Transverse colon (tissue), 4 donors: Measurements from ENCODE around the gene LAMC1. TPM values are rescaled to one million over a fixed set of nuclear protein-coding genes. Genes with fewer than 3 reads are reported as not detected.

Experiments
- DNase-seq: peaks from one replicate; pipeline ENCODE4 v3.0.0-alpha.2; 2019
- H3K27ac ChIP-seq, 4 donors: fragments of 200-600 bp; sonication (generic); 2 replicates each; pipeline ENCODE4 v1.5.1; 2016 to 2018; ENCODE audit warnings: inconsistent platforms in 4 of 4
- H3K27me3 ChIP-seq: fragments of 200-600 bp; sonication (generic); 2 replicates; pipeline ENCODE4 v1.5.1; 2017; ENCODE audit warnings: inconsistent platforms
- H3K36me3 ChIP-seq, 4 donors: fragments of 200-600 bp; sonication (generic); 2 replicates each; pipeline ENCODE4 v1.5.1; 2017 to 2019; ENCODE audit warnings: inconsistent platforms in 4 of 4
- H3K4me1 ChIP-seq, 4 donors: fragments of 200-600 bp; sonication (generic); 2 replicates each; pipeline ENCODE4 v1.5.1; 2017 to 2020; ENCODE audit warnings: inconsistent platforms in 4 of 4
- H3K4me3 ChIP-seq, 4 donors: fragments of 200-600 bp; sonication (generic); 1 replicate in 1 of 4; 2 replicates in 3 of 4; pipeline versions ENCODE4 v1.5.1 to v1.6.1; 2017 to 2019; ENCODE audit warnings: inconsistent platforms in 4 of 4
- H3K9me3 ChIP-seq, 2 donors: fragments of 200-600 bp; sonication (generic); 2 replicates each; pipeline ENCODE4 v1.5.1; 2017 to 2019; ENCODE audit warnings: inconsistent platforms in 2 of 2
- EP300 ChIP-seq: sonication (generic); formaldehyde crosslinking; IDR thresholded peaks from one replicate; pipeline ENCODE4 v1.6.1; 2017; ENCODE audit warnings: antibody characterized with exemption, low read depth
- POLR2A ChIP-seq: fragments of 450-650 bp; IDR thresholded peaks from one replicate; pipeline ENCODE4 v1.6.1; 2016; ENCODE audit warnings: antibody characterized with exemption, mild to moderate bottlenecking, moderate library complexity
- POLR2AphosphoS5 ChIP-seq, 3 donors: sonication (generic); formaldehyde crosslinking; IDR thresholded peaks; one replicate each; pipeline ENCODE4 v1.6.1; 2016; ENCODE audit warnings: antibody characterized with exemption in 3 of 3
- WGBS, 2 donors: methylation state at CpG; one replicate each; pipeline ENCODE4 v1.1.5; 2018; ENCODE audit warnings: low coverage in 1 of 2; 5-methylcytosine and 5-hydroxymethylcytosine counted together
- in situ Hi-C, 4 donors: fragments of 200-750 bp; cut with MboI; loops; one replicate each; pipeline versions ENCODE4 v1.15.0 to v1.15.1; 2017; ENCODE audit warnings: low sequenced_read_pairs in 3 of 4, low pct_ligation_motif_present in 1 of 4, low pct_unique_long_range_greater_than_20kb in 1 of 4
- intact Hi-C: fragments of 100-400 bp; cut with DNase I; formaldehyde crosslinking; loops from one replicate; pipeline ENCODE4 v1.15.1; 2023; ENCODE audit warnings: low total_unique reads
- total RNA-seq, 4 donors: library from RNA; depleted of rRNA; stranded (reverse); fragments of >200 nt; gene quantifications; one replicate each; pipeline ENCODE4 v1.1.0, GENCODE V29; 2016
- TF ChIP-seq, protein P1 (sequence below), 5 experiments: fragments of 200-600 bp in 3 of 5; fragments of 450-650 bp in 2 of 5; sonication (generic) in 3 of 5; IDR thresholded peaks; 1 replicate in 2 of 5; 2 replicates in 3 of 5; pipeline ENCODE4 v1.5.1; 2016 to 2017; ENCODE audit warnings: antibody characterized with exemption in 5 of 5, inconsistent platforms in 3 of 5, mild to moderate bottlenecking in 2 of 5, moderate library complexity in 1 of 5

LAMC1 gene
- total RNA-seq, 4 donors from 2014 or later, result 77.7 to 633 (median 138) TPM

DNA sequence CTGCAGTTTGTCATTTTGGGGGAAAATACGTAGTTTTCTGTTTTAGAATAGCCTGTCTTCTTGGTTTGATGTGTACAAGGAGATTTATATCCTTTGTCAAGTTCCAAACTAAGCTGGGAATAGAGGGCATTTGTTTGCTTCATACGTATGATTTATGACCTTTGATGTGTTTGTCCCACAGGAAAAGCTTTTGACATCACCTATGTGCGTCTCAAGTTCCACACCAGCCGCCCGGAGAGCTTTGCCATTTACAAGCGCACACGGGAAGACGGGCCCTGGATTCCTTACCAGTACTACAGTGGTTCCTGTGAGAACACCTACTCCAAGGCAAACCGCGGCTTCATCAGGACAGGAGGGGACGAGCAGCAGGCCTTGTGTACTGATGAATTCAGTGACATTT lies 79.9 kb downstream of the LAMC1 start:
- Histone ChIP-seq H3K27ac (no peak overlapping the region), H3K36me3 (no peaks in the 10 kb centered on the region), H3K9me3 (no peaks in the 10 kb centered on the region), H3K4me3 (no peak overlapping the region), H3K4me1 (peaks cover 0 to 39% (median 16%) of the 10 kb centered on the region in 4 donors), H3K27me3 (no peaks in the 10 kb centered on the region)
- TF ChIP-seq EP300, result no peak
- TF ChIP-seq, protein P1, sequence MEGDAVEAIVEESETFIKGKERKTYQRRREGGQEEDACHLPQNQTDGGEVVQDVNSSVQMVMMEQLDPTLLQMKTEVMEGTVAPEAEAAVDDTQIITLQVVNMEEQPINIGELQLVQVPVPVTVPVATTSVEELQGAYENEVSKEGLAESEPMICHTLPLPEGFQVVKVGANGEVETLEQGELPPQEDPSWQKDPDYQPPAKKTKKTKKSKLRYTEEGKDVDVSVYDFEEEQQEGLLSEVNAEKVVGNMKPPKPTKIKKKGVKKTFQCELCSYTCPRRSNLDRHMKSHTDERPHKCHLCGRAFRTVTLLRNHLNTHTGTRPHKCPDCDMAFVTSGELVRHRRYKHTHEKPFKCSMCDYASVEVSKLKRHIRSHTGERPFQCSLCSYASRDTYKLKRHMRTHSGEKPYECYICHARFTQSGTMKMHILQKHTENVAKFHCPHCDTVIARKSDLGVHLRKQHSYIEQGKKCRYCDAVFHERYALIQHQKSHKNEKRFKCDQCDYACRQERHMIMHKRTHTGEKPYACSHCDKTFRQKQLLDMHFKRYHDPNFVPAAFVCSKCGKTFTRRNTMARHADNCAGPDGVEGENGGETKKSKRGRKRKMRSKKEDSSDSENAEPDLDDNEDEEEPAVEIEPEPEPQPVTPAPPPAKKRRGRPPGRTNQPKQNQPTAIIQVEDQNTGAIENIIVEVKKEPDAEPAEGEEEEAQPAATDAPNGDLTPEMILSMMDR (IDR thresholded peaks at IDR 0.05), result no peak
- no peak for TF ChIP-seq POLR2A
- no peak for DNase-seq
- in situ Hi-C loops (no loop called here), intact Hi-C loops (no loop called here)
- 85 to 93% methylated on average over 2 to 11 of the region's 11 CpGs for WGBS, 2 donors

DNA sequence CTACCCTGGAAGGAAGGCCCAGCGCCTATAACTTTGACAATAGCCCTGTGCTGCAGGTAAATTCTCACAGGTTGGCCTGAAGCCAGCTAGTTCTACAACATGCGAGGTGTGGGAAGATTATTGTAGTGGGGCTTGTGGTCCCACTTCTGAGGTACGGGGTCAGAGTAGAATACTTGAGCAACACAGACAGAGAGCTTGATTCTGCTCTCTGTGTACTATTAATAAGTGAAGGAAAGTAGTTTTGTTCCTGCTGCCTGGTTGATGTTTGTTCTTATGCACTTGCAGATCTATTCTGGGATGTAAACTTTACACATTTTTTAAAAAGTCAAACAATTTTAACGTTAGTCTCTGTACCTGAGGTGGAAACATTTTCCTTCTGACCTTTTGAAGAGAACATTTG lies 80.4 kb downstream of the LAMC1 start:
- intact Hi-C loops, result no loop called here
- Histone ChIP-seq H3K36me3 (no peaks in the 10 kb centered on the region), H3K4me3 (no peak overlapping the region), H3K9me3 (no peaks in the 10 kb centered on the region), H3K4me1 (peaks cover 0 to 35% (median 14%) of the 10 kb centered on the region in 4 donors), H3K27ac (no peak overlapping the region), H3K27me3 (no peaks in the 10 kb centered on the region)
- no peak for DNase-seq
- in situ Hi-C loops, result no loop called here
- TF ChIP-seq EP300 (no peak), POLR2AphosphoS5 (IDR thresholded peaks at IDR 0.05) (no peak), POLR2A (no peak)
- TF ChIP-seq, protein P1 (IDR thresholded peaks at IDR 0.05), result no peak
- 64 to 75% methylated on average over 1 to 4 of the region's 4 CpGs for WGBS, 2 donors

DNA sequence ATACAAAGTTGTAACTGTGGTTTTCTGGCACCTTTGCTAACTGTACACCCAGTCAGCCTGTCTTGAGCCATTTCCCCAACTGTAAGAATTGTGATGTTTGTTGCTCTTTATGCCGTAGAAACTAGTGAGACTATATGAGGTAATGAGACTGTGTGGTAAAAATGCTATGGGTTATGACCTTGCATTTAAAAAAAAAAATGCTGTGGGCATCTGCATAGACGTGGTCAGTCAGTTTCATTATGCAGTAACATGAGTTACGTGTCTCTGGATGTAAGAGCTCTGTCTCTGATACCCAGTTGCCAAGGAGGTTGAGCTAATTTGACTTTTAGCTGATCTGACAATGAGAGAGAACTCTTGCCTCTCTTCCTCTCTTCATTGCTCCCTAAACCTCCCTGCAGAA lies 82.2 kb downstream of the LAMC1 start:
- H3K27ac ChIP-seq, result peak overlapping the region in 1 of 4 donors; percentile 3
- no peak for DNase-seq
- H3K4me1 ChIP-seq, result peaks cover 0 to 26% (median 12%) of the 10 kb centered on the region in 4 donors
- TF ChIP-seq, protein P1 (IDR thresholded peaks at IDR 0.05), result no peak
- TF ChIP-seq POLR2A (no peak), POLR2AphosphoS5 (IDR thresholded peaks at IDR 0.05) (no peak), EP300 (no peak)
- intact Hi-C loops (no loop called here), in situ Hi-C loops (no loop called here)
- H3K9me3 ChIP-seq, result no peaks in the 10 kb centered on the region
- no peak overlapping the region for H3K4me3 ChIP-seq
- no peaks in the 10 kb centered on the region for H3K27me3 ChIP-seq
- 69% methylated on average over 3 of the region's 3 CpGs; no CpG with 5 or more reads in 1 of the 2 donors for WGBS, 2 donors
- no peaks in the 10 kb centered on the region for H3K36me3 ChIP-seq

DNA sequence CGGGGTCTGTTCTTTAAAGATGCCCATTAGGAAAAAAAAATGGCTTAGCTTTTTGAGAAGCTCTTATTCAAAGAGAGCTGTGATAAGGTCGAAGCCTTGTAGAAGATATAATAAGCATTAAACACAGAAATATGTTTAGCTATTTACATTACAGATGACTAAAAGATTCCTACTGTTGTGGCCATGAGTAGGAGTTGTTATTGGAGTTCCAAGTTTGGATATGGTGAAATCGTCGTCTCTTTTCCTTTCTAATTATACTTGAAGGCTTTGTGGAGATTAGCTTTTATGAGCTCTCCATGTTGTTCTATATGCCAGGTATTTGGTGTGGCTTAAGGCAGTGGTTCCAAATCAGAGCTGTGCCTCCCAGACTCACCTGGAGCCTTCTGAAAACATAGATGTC lies 82.9 kb downstream of the LAMC1 start:
- H3K9me3 ChIP-seq, result no peaks in the 10 kb centered on the region

More for the DNA sequence above, 82.9 kb downstream of the LAMC1 start:
- Histone ChIP-seq H3K27ac (peak overlapping the region in 2 of 4 donors; percentile 3 to 11), H3K36me3 (no peaks in the 10 kb centered on the region), H3K27me3 (no peaks in the 10 kb centered on the region), H3K4me1 (peaks cover 0 to 23% (median 12%) of the 10 kb centered on the region in 4 donors), H3K4me3 (no peak overlapping the region)
- in situ Hi-C loops (no loop called here), intact Hi-C loops (no loop called here)
- no peak for DNase-seq
- 54 to 74% methylated on average over 4 of the region's 4 CpGs for WGBS, 2 donors
- TF ChIP-seq, protein P1 (IDR thresholded peaks at IDR 0.05), result no peak
- no peak for TF ChIP-seq POLR2AphosphoS5 (IDR thresholded peaks at IDR 0.05)
- TF ChIP-seq POLR2A, result no peak
- TF ChIP-seq EP300, result no peak
